NCI-H1417 treated with DMSO at 0.1 percent for 48 hours (cell line): ENCODE measurements around the gene GNS.
"Not testable (repeated sequence)": the region's sequence is repeated elsewhere in the genome, so short reads cannot be mapped to it uniquely, and the experiment has no call there.

ENCODE experiments used
- DNase-seq: peaks from one replicate; lab custom pipeline; 2025; lab: John Stamatoyannopoulos, UW

GNS gene

GRCh38 chr12:64779354-64779974 is 20.3 kb upstream of the GNS start:
- no peak for DNase-seq

GRCh38 chr12:64775147-64775736 is 16.0 kb upstream of the GNS start:
- not testable (repeated sequence) for DNase-seq

GRCh38 chr12:64773386-64773785 is 14.2 kb upstream of the GNS start:
- DNase-seq = no peak

GRCh38 chr12:64767495-64767894 is 8.3 kb upstream of the GNS start:
- no peak for DNase-seq

- DNase-seq = no peak
Measured at GRCh38 chr12:64760808-64761573, 1.8 kb upstream of the GNS start.

- DNase-seq = no peak
Measured at GRCh38 chr12:64757771-64758170, 1.4 kb downstream of the GNS start.

- no peak for DNase-seq
Measured at GRCh38 chr12:64756376-64756775, 2.8 kb downstream of the GNS start.

- no peak for DNase-seq
Measured at GRCh38 chr12:64753427-64753826, 5.8 kb downstream of the GNS start.

GRCh38 chr12:64752833-64753238 is 6.4 kb downstream of the GNS start:
- no peak for DNase-seq

- no peak for DNase-seq
Measured at GRCh38 chr12:64752032-64752431, 7.2 kb downstream of the GNS start.

- no peak for DNase-seq
Measured at GRCh38 chr12:64749461-64750200, 9.6 kb downstream of the GNS start.

- DNase-seq = no peak
Measured at GRCh38 chr12:64747695-64748094, 11.5 kb downstream of the GNS start.

GRCh38 chr12:64746663-64747062 is 12.5 kb downstream of the GNS start:
- DNase-seq = no peak

GRCh38 chr12:64745980-64746379 is 13.2 kb downstream of the GNS start:
- DNase-seq = no peak

- DNase-seq = no peak
Measured at GRCh38 chr12:64745259-64745807, 13.9 kb downstream of the GNS start.

- DNase-seq = no peak
Measured at GRCh38 chr12:64744422-64745258, 14.6 kb downstream of the GNS start.

- DNase-seq = no peak
Measured at GRCh38 chr12:64743206-64743605, 16.0 kb downstream of the GNS start.

GRCh38 chr12:64742416-64742815 is 16.8 kb downstream of the GNS start:
- DNase-seq = no peak

GRCh38 chr12:64740646-64741045 is 18.6 kb downstream of the GNS start:
- no peak for DNase-seq

- DNase-seq = no peak
Measured at GRCh38 chr12:64739778-64740177, 19.4 kb downstream of the GNS start.

GRCh38 chr12:64737539-64737938 is 21.7 kb downstream of the GNS start:
- no peak for DNase-seq
